Measurements from ENCODE around the gene NEDD8.
A peak's percentile ranks its signal among the peaks of the same experiment; 100 is the strongest.

The NEDD8 gene

DNA sequence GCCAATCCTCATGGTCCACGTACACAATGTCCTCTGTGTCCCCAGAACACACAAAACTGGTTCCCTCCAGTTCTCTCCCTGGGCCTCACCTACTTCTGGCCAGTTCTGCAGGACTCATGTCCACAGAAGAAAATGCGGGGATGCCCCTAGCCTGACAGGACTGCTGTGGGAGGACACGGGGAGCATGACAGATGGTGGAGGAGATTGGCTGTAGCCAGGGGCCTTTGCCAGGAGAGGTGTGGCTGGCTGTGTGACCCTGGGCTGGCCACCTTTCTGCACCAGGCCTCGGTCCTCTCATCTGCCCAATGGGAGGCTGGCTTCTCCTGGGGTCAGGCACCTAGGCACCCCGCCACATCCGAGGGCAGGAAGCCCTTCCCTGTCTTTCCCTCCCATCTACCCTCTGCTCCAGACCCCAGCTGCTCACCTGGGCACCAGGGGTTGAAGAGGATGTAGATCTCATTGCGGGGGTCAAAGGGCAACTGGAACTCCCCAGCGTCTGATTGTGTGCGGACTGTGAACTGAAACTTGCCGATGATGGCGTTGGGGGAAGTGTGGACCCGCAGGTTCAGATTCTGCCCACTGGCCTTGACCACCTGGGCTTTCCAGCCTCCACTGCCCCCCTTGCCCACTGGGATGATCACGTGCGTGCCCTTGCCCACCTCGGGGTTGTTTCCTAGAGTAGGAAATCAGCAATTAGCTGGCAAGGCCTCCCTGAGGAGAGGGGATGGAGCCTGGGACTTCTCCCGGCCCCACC is 28.0 kb upstream of the NEDD8 start:
- H3K36me3 Mint-ChIP-seq = peaks cover 3% of the 10 kb centered on the region
- H3K4me1 Mint-ChIP-seq = no peaks in the 10 kb centered on the region
- H3K9me3 Mint-ChIP-seq = no peaks in the 10 kb centered on the region
- DNase-seq (ENCODE audit: low spot score in 2 of 2) (no peak), ATAC-seq (ENCODE audit: low read depth) (no peak)
- H3K27me3 Mint-ChIP-seq = no peaks in the 10 kb centered on the region
- H3K27ac Mint-ChIP-seq = no peak overlapping the region
- H3K4me3 Mint-ChIP-seq = no peak overlapping the region

DNA sequence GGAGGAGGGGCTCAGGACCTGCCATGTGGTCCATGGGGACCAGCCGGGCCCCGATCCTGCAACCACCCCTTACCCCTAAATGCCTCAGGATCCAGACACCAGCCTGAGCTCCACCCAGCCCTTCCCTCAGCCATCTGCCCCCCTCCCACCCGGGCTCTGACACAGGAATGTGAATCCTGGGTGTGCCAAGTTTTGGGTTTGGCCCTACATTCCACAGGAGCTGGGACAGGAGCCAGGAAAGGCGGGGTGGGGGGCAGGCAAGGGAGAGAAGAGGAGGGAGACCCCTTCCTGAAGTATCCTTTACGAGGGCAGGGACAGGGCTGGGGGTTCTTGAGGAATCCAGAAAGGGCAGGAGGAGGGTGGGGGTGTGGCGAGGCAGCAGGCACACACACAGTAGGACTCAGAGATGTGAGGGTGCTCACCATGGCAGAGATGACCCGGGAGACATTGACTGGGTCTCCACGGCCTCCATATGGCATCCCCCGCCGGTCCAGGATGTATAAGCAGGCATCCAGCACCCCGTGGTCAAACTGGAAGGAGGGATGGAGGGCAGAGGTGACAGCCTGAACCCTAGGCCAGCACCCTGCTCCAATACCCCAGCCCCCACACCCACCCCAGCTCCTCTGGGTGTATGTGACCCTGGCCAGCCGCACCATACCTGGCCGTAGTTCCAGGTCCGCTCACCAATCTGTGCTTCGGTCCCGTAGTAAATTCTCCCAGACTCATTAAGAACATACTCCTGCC is 27.3 kb upstream of the NEDD8 start:
- no peaks in the 10 kb centered on the region for H3K27me3 Mint-ChIP-seq
- DNase-seq (ENCODE audit: low spot score in 2 of 2) = no peak
- H3K27ac Mint-ChIP-seq = no peak overlapping the region
- H3K9me3 Mint-ChIP-seq = no peaks in the 10 kb centered on the region
- ATAC-seq (ENCODE audit: low read depth) = no peak
- H3K4me1 Mint-ChIP-seq = no peaks in the 10 kb centered on the region
- H3K36me3 Mint-ChIP-seq = peaks cover 6% of the 10 kb centered on the region
- no peak overlapping the region for H3K4me3 Mint-ChIP-seq

DNA sequence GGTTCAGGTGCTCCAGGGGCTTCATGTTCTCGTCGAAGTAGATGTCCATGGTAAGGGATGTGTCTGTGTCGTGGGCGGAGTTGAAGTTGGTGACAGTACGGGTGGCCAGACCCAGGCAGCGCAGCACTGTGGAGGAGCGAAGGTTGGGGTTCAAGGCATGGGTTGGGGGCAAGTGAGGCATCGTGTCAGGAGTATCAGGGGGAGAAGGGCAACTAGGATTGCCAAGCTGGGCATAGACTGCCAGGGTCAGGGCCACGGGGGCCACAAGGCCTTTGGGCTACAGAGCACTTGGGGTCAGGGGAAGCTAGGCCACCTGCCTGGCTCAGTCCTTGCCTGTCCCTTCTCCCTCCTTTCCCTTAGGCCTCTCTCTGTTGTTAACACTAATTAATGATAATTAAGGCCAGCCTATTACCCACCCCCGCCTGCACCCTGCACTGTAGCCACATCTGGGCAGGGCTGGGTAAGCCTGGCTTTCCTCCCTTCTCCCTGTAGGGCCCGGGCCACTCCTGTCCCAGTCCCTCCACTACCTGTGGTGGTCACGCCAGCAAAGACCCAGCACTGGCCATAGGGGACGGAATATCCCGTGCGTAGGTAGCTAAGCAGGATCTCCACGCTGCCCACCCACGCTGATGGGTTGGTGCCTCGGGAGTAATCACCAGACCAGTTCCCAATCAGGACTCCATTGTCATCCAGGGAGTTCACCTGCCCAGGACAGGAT is 26.5 kb upstream of the NEDD8 start:
- no peaks in the 10 kb centered on the region for H3K4me1 Mint-ChIP-seq
- H3K36me3 Mint-ChIP-seq = peaks cover 13% of the 10 kb centered on the region
- no peaks in the 10 kb centered on the region for H3K27me3 Mint-ChIP-seq
- ATAC-seq (ENCODE audit: low read depth) = no peak
- DNase-seq (ENCODE audit: low spot score in 2 of 2) = no peak
- no peak overlapping the region for H3K27ac Mint-ChIP-seq
- H3K4me3 Mint-ChIP-seq = no peak overlapping the region
- no peaks in the 10 kb centered on the region for H3K9me3 Mint-ChIP-seq

GRCh38 chr14:24258119-24258518 is 26.0 kb upstream of the NEDD8 start:
- H3K4me1 Mint-ChIP-seq = no peaks in the 10 kb centered on the region
- no peak overlapping the region for H3K27ac Mint-ChIP-seq
- DNase-seq (ENCODE audit: low spot score in 2 of 2) = no peak
- H3K9me3 Mint-ChIP-seq = no peaks in the 10 kb centered on the region
- ATAC-seq (ENCODE audit: low read depth) = no peak
- peaks cover 13% of the 10 kb centered on the region for H3K36me3 Mint-ChIP-seq
- no peak overlapping the region for H3K4me3 Mint-ChIP-seq
- H3K27me3 Mint-ChIP-seq = no peaks in the 10 kb centered on the region

- H3K27ac Mint-ChIP-seq = no peak overlapping the region
- H3K9me3 Mint-ChIP-seq = no peaks in the 10 kb centered on the region
- ATAC-seq (ENCODE audit: low read depth) = no peak
- no peak for DNase-seq (ENCODE audit: low spot score in 2 of 2)
- H3K4me1 Mint-ChIP-seq = no peaks in the 10 kb centered on the region
- no peaks in the 10 kb centered on the region for H3K27me3 Mint-ChIP-seq
- H3K36me3 Mint-ChIP-seq = peaks cover 13% of the 10 kb centered on the region
- no peak overlapping the region for H3K4me3 Mint-ChIP-seq
Observed at GRCh38 chr14:24256960-24257359, 24.8 kb upstream of the NEDD8 start.

DNA sequence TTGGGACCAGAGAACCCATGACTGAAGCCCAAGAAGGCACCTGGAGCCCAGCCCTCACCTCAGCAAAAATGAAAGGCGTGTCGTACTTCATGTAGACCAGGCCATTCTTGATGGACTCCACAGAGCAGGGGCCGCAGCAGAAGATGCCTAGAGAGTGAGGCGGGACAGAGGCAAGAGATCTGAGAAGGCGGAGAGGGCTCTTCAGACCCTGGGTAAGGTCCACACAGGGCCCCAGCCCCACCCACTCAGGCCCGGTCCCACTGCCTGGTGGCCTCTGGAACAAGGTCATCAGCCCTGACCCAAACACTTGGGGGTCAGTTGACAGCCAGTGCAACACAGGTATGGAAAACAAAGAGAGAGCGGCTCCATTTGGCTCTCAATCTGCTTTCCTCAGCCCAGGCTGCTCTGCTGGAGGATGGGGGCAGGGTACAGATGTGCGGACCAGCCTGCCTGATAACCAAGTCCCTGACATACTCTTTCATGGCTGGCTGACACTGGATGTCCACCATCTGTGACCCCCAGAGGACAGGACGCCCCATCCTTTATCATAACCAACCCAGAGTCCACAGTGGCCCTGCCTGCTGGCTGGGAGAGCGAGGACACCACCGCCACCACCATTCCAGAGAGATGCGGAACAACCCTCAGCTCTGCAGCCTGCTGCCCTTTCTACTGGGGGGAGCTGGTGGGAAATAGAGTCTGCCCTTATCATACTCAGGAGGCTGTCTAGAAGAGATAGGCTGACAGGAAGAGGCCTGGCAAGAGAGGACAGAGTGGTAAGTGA is 24.0 kb upstream of the NEDD8 start:
- H3K27ac Mint-ChIP-seq = no peak overlapping the region

GRCh38 chr14:24255438-24255837 is 23.3 kb upstream of the NEDD8 start:
- H3K4me3 Mint-ChIP-seq = no peak overlapping the region
- no peak overlapping the region for H3K27ac Mint-ChIP-seq
- peaks cover 14% of the 10 kb centered on the region for H3K36me3 Mint-ChIP-seq
- no peaks in the 10 kb centered on the region for H3K4me1 Mint-ChIP-seq
- ATAC-seq (ENCODE audit: low read depth) (no peak), DNase-seq (ENCODE audit: low spot score in 2 of 2) (no peak)
- no peaks in the 10 kb centered on the region for H3K27me3 Mint-ChIP-seq
- H3K9me3 Mint-ChIP-seq = no peaks in the 10 kb centered on the region

More for the DNA sequence above, 24.0 kb upstream of the NEDD8 start:
- H3K4me3 Mint-ChIP-seq = no peak overlapping the region
- no peaks in the 10 kb centered on the region for H3K4me1 Mint-ChIP-seq
- H3K9me3 Mint-ChIP-seq = no peaks in the 10 kb centered on the region
- DNase-seq (ENCODE audit: low spot score in 2 of 2) = no peak
- H3K36me3 Mint-ChIP-seq = peaks cover 13% of the 10 kb centered on the region
- ATAC-seq (ENCODE audit: low read depth) = no peak
- no peaks in the 10 kb centered on the region for H3K27me3 Mint-ChIP-seq

DNA sequence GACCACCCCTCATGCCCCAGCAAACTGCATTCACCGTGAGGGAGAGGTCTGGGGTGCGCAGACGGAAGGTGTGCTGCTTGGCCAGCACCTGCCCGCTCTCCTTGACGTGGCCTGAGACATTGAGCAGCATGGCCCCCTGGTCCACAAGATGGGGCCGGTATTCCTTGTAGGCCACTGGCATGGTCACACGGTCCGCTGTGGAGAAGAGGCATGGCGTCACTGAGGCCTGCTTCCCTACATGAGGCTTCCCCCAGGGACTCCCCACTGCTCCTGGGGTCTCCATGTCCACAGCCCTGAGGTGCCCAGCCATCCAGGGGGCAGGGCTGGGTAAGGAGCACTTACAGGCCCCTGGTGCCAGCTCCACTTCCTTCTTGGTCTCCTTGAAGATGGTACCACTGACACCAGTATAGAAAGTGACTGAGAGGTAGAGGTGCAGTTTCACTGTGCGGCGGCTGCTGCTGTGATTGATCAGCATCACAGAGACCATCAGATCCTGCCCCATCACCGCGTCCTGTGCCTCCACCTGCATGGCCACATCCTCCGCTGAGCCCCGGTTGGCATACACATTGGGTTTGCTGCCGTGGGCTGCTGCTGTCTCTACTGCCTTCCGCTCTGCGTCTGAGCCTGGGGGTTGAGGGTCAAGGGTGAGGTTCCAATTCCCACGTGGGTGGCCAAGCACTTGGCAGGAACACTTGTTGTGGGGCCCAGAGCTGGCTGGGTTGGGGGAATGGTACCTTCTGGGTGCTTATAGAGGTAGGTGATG is 22.6 kb upstream of the NEDD8 start:
- no peak overlapping the region for H3K4me3 Mint-ChIP-seq
- H3K36me3 Mint-ChIP-seq = peaks cover 17% of the 10 kb centered on the region
- ATAC-seq (ENCODE audit: low read depth) (no peak), DNase-seq (ENCODE audit: low spot score in 2 of 2) (no peak)
- no peaks in the 10 kb centered on the region for H3K4me1 Mint-ChIP-seq
- no peak overlapping the region for H3K27ac Mint-ChIP-seq
- no peaks in the 10 kb centered on the region for H3K27me3 Mint-ChIP-seq
- no peaks in the 10 kb centered on the region for H3K9me3 Mint-ChIP-seq

GRCh38 chr14:24253936-24254335 is 21.8 kb upstream of the NEDD8 start:
- no peak overlapping the region for H3K4me3 Mint-ChIP-seq
- no peaks in the 10 kb centered on the region for H3K9me3 Mint-ChIP-seq
- ATAC-seq (ENCODE audit: low read depth) (no peak), DNase-seq (ENCODE audit: low spot score in 2 of 2) (no peak)
- no peaks in the 10 kb centered on the region for H3K4me1 Mint-ChIP-seq
- no peaks in the 10 kb centered on the region for H3K27me3 Mint-ChIP-seq
- peaks cover 17% of the 10 kb centered on the region for H3K36me3 Mint-ChIP-seq
- no peak overlapping the region for H3K27ac Mint-ChIP-seq

DNA sequence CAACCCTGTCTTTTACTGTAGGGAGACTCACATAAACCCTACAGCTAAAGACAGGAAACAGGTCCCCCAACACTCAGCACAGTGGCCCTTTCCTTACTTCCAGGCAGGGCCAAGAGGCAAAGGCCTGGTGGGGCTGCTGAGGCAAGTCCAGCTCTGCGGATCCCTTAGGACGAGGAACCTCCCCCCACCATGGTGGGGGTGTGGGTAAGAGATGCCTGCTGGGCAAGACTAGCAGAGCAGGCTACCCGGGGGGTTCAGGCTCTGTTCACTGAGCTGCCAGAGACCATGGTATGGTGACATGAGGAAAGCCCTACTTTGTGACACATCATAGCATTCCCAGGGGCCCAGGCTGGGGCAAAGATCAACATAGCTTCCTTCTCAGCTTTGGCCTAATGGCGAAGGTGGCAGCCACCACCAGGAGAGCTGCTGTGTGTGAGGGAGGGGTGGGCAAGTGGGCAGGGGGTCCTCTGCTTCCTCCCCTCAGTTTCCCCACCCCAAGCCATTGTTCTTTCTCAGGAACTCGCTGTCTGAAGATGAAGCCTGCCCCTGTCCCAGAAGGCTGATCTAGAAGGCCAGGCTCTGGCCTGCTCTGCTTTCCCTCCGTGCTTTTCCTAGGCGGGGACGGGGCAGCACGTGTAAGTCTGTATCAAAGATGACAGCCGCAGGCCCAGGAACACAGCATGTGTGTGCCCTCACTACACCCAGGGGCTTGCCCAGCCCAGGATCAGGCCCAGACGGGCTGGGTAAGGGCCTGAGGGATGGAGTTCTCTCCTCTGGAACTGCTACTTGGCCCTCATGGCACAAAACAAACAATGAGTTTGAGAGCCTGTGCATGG is 20.3 kb upstream of the NEDD8 start:
- Mint-ChIP-seq H3K9me3 (no peaks in the 10 kb centered on the region), H3K36me3 (peaks cover 17% of the 10 kb centered on the region), H3K4me3 (no peak overlapping the region), H3K27me3 (no peaks in the 10 kb centered on the region), H3K4me1 (peaks cover 6% of the 10 kb centered on the region), H3K27ac (no peak overlapping the region)
- ATAC-seq (ENCODE audit: low read depth) (no peak), DNase-seq (ENCODE audit: low spot score in 2 of 2) (no peak)

- DNase-seq (ENCODE audit: low spot score in 2 of 2) = no peak
- H3K27ac Mint-ChIP-seq = no peak overlapping the region
- no peaks in the 10 kb centered on the region for H3K9me3 Mint-ChIP-seq
Observed at GRCh38 chr14:24251880-24252288, 19.7 kb upstream of the NEDD8 start.

DNA sequence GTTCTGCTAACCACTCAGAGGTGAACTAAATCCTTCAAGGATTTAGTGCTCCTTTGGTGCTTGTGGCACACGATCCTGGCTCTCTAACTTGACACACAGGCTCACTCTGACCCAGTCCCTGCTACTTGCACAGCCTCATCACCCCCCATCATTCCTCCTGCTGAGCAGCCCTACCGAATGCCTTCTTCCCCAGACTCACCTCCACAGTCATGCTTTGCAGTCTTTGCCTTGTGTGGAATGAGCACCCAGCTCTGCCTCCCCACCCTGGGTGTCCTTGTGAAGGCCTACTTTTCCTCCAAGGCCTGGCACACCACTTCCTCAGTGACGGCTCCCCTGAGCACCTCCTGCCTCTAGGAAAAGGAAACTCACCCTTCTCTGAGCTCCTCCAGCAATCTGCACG is 18.2 kb upstream of the NEDD8 start:
- Mint-ChIP-seq H3K4me1 (peaks cover 12% of the 10 kb centered on the region), H3K4me3 (no peak overlapping the region), H3K27me3 (no peaks in the 10 kb centered on the region), H3K36me3 (peaks cover 13% of the 10 kb centered on the region), H3K27ac (peak overlapping the region; percentile 76), H3K9me3 (no peaks in the 10 kb centered on the region)
- ATAC-seq (ENCODE audit: low read depth) = no peak
- no peak for DNase-seq (ENCODE audit: low spot score in 2 of 2)

More at GRCh38 chr14:24251880-24252288, 19.7 kb upstream of the NEDD8 start:
- Mint-ChIP-seq H3K4me1 (peaks cover 9% of the 10 kb centered on the region), H3K4me3 (no peak overlapping the region), H3K36me3 (peaks cover 14% of the 10 kb centered on the region), H3K27me3 (no peaks in the 10 kb centered on the region)
- no peak for ATAC-seq (ENCODE audit: low read depth)

All from memory B cell (primary cell).